ENCODE results near the gene PRSS50.

The PRSS50 gene

GRCh38 chr3:46677411-46677726, 40.3 kb downstream of the PRSS50 start:
- no peak overlapping the region for H3K27ac Mint-ChIP-seq
- ATAC-seq (ENCODE audit: low read depth) (no peak), DNase-seq (ENCODE audit: low spot score in 2 of 2) (no peak)
- no peak overlapping the region for H3K4me3 Mint-ChIP-seq
- H3K36me3 Mint-ChIP-seq: no peaks in the 10 kb centered on the region
- H3K9me3 Mint-ChIP-seq: no peaks in the 10 kb centered on the region
- H3K27me3 Mint-ChIP-seq: peaks cover 7% of the 10 kb centered on the region
- H3K4me1 Mint-ChIP-seq: no peaks in the 10 kb centered on the region

- Mint-ChIP-seq H3K9me3 (no peaks in the 10 kb centered on the region), H3K27me3 (peaks cover 9% of the 10 kb centered on the region), H3K36me3 (no peaks in the 10 kb centered on the region), H3K4me1 (no peaks in the 10 kb centered on the region), H3K27ac (no peak overlapping the region), H3K4me3 (no peak overlapping the region)
- no peak for DNase-seq (ENCODE audit: low spot score in 2 of 2)
- no peak for ATAC-seq (ENCODE audit: low read depth)
These were observed 40.9 kb downstream of the PRSS50 start for GRCh38 chr3:46676601-46677410.

- H3K27ac Mint-ChIP-seq: no peak overlapping the region
- no peak overlapping the region for H3K4me3 Mint-ChIP-seq
- peaks cover 9% of the 10 kb centered on the region for H3K27me3 Mint-ChIP-seq
- no peaks in the 10 kb centered on the region for H3K9me3 Mint-ChIP-seq
- no peaks in the 10 kb centered on the region for H3K36me3 Mint-ChIP-seq
- H3K4me1 Mint-ChIP-seq: no peaks in the 10 kb centered on the region
- ATAC-seq (ENCODE audit: low read depth) (no peak), DNase-seq (ENCODE audit: low spot score in 2 of 2) (no peak)
These were observed 41.7 kb downstream of the PRSS50 start for GRCh38 chr3:46675843-46676567.

GRCh38 chr3:46675426-46675825, 42.2 kb downstream of the PRSS50 start:
- H3K4me1 Mint-ChIP-seq: no peaks in the 10 kb centered on the region
- no peak overlapping the region for H3K27ac Mint-ChIP-seq
- H3K9me3 Mint-ChIP-seq: no peaks in the 10 kb centered on the region
- ATAC-seq (ENCODE audit: low read depth) (no peak), DNase-seq (ENCODE audit: low spot score in 2 of 2) (no peak)
- peaks cover 9% of the 10 kb centered on the region for H3K27me3 Mint-ChIP-seq
- no peak overlapping the region for H3K4me3 Mint-ChIP-seq
- no peaks in the 10 kb centered on the region for H3K36me3 Mint-ChIP-seq

GRCh38 chr3:46674031-46674845, 43.4 kb downstream of the PRSS50 start:
- Mint-ChIP-seq H3K27me3 (peaks cover 9% of the 10 kb centered on the region), H3K4me1 (no peaks in the 10 kb centered on the region), H3K36me3 (no peaks in the 10 kb centered on the region), H3K4me3 (no peak overlapping the region), H3K27ac (no peak overlapping the region), H3K9me3 (no peaks in the 10 kb centered on the region)
- DNase-seq (ENCODE audit: low spot score in 2 of 2) (no peak), ATAC-seq (ENCODE audit: low read depth) (no peak)

- Mint-ChIP-seq H3K27ac (no peak overlapping the region), H3K36me3 (no peaks in the 10 kb centered on the region), H3K9me3 (no peaks in the 10 kb centered on the region), H3K4me1 (no peaks in the 10 kb centered on the region), H3K27me3 (peaks cover 9% of the 10 kb centered on the region), H3K4me3 (no peak overlapping the region)
- ATAC-seq (ENCODE audit: low read depth): no peak
- DNase-seq (ENCODE audit: low spot score in 2 of 2): no peak
These were observed 44.3 kb downstream of the PRSS50 start for GRCh38 chr3:46673151-46674030.

GRCh38 chr3:46672349-46672695, 45.3 kb downstream of the PRSS50 start:
- Mint-ChIP-seq H3K36me3 (no peaks in the 10 kb centered on the region), H3K27me3 (peaks cover 9% of the 10 kb centered on the region), H3K9me3 (no peaks in the 10 kb centered on the region), H3K4me3 (no peak overlapping the region), H3K27ac (no peak overlapping the region), H3K4me1 (no peaks in the 10 kb centered on the region)
- no peak for DNase-seq (ENCODE audit: low spot score in 2 of 2)
- ATAC-seq (ENCODE audit: low read depth): no peak

GRCh38 chr3:46671541-46672348, 45.9 kb downstream of the PRSS50 start:
- Mint-ChIP-seq H3K27ac (no peak overlapping the region), H3K4me1 (no peaks in the 10 kb centered on the region), H3K4me3 (no peak overlapping the region), H3K9me3 (no peaks in the 10 kb centered on the region), H3K27me3 (peaks cover 9% of the 10 kb centered on the region), H3K36me3 (no peaks in the 10 kb centered on the region)
- ATAC-seq (ENCODE audit: low read depth) (no peak), DNase-seq (ENCODE audit: low spot score in 2 of 2) (no peak)

GRCh38 chr3:46670891-46671427, 46.7 kb downstream of the PRSS50 start:
- H3K27me3 Mint-ChIP-seq: peaks cover 9% of the 10 kb centered on the region
- H3K36me3 Mint-ChIP-seq: no peaks in the 10 kb centered on the region
- H3K4me3 Mint-ChIP-seq: no peak overlapping the region
- ATAC-seq (ENCODE audit: low read depth) (no peak), DNase-seq (ENCODE audit: low spot score in 2 of 2) (no peak)
- H3K27ac Mint-ChIP-seq: no peak overlapping the region
- no peaks in the 10 kb centered on the region for H3K9me3 Mint-ChIP-seq
- H3K4me1 Mint-ChIP-seq: no peaks in the 10 kb centered on the region

GRCh38 chr3:46670000-46670890, 47.4 kb downstream of the PRSS50 start:
- H3K27ac Mint-ChIP-seq: no peak overlapping the region
- no peak overlapping the region for H3K4me3 Mint-ChIP-seq
- H3K36me3 Mint-ChIP-seq: no peaks in the 10 kb centered on the region
- H3K4me1 Mint-ChIP-seq: no peaks in the 10 kb centered on the region
- no peaks in the 10 kb centered on the region for H3K9me3 Mint-ChIP-seq
- DNase-seq (ENCODE audit: low spot score in 2 of 2) (no peak), ATAC-seq (ENCODE audit: low read depth) (no peak)
- peaks cover 9% of the 10 kb centered on the region for H3K27me3 Mint-ChIP-seq

- Mint-ChIP-seq H3K36me3 (no peaks in the 10 kb centered on the region), H3K27me3 (peaks cover 9% of the 10 kb centered on the region), H3K4me3 (no peak overlapping the region), H3K9me3 (no peaks in the 10 kb centered on the region), H3K27ac (no peak overlapping the region), H3K4me1 (no peaks in the 10 kb centered on the region)
- DNase-seq (ENCODE audit: low spot score in 2 of 2): no peak
- ATAC-seq (ENCODE audit: low read depth): no peak
These were observed 48.3 kb downstream of the PRSS50 start for GRCh38 chr3:46669191-46669999.
